GM12875 (cell line): Measurements from ENCODE around the gene SLC2A11.

Source experiments
- H3K4me3 ChIP-seq: one replicate; pipeline ENCODE4 v1.5.1; 2011; ENCODE audit warnings: low read depth, low read length, control low read depth
- CTCF ChIP-seq: IDR thresholded peaks from 2 replicates; pipeline ENCODE4 v1.5.1; 2011; ENCODE audit warnings: low read depth, mild to moderate bottlenecking, control low read depth, inconsistent platforms, low read length, moderate library complexity, borderline replicate concordance; ENCODE audit not compliant: insufficient read depth

SLC2A11 gene

GRCh38 chr22:23882370-23882769, 24.7 kb downstream of the SLC2A11 start:
- no peak for TF ChIP-seq CTCF

DNA sequence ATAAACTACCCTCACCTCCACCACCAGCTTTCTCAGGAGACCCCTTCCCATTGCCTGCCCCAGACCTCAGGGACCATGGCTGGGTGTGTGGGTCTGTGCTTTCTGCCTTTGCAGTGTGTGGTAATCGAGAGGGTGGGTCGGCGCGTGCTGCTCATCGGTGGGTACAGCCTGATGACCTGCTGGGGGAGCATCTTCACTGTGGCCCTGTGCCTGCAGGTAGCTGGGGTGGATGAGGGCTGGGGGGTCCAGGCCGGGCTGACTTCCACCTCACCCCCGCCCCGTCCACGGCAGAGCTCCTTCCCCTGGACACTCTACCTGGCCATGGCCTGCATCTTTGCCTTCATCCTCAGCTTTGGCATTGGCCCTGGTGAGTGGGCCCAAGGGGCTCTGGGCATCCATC, 26.0 kb downstream of the SLC2A11 start:
- no peak for TF ChIP-seq CTCF

More at GRCh38 chr22:23882370-23882769, 24.7 kb downstream of the SLC2A11 start:
- H3K4me3 ChIP-seq = no peak overlapping the region

DNA sequence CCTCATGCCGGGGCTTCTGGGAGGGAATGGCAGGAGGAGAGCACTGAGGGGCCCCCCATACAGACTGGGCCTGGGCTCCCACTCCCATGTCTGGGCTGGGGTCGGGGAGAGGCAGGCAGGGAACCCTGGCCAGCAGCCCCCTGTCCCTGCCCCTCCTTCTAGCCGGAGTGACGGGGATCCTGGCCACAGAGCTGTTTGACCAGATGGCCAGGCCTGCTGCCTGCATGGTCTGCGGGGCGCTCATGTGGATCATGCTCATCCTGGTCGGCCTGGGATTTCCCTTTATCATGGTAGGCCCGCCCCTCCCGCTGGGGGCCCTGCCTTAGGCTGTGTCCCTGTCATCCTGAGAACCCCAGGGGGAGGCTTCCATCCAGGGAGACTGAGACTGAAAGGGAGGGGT, 26.5 kb downstream of the SLC2A11 start:
- no peak overlapping the region for H3K4me3 ChIP-seq
- TF ChIP-seq CTCF = no peak

More for the DNA sequence above, 26.0 kb downstream of the SLC2A11 start:
- H3K4me3 ChIP-seq = no peak overlapping the region

DNA sequence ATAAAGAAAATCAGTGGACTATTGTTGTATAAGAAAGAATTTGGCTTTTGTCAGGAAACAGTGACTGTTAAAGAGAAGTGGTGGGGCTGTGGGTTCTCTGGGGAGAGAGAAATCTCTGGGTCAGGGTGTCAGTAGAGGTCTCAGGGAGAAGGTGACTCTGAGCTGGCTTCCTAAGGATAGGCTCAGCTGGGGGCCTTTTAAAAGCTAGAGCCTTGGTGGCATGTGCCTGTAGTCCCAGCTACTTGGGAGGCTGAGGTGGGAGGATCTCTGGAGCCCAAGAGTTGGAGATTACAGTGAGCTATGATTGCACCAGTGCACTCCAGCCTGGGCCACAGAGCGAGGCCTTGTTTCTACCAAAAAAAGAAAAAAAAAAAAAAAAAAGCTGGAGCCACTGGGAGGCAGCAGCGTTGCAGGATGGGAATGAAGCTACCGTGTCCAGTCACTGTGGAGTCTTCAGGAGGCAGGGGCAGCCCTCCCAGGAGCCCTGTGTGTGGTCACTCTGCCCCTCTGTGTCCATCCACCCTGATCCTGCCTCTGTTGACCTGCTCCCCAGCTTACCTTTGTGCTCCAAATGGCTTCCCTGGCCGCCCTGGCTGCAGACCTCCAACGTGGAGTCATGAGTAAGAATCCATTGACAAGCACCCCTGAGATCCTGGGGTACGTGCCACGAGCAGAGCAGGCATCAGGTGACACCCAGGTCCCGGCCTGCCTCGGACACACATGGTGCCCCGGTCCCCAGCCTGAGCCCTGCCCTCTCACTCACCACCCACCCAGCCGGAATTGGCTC, 31.1 kb downstream of the SLC2A11 start:
- H3K4me3 ChIP-seq = no peak overlapping the region
- TF ChIP-seq CTCF = no peak

GRCh38 chr22:23889620-23890019, 31.9 kb downstream of the SLC2A11 start:
- TF ChIP-seq CTCF = no peak
- H3K4me3 ChIP-seq = no peak overlapping the region

- no peak for TF ChIP-seq CTCF
- no peak overlapping the region for H3K4me3 ChIP-seq
Observed at GRCh38 chr22:23891726-23892125, 34.1 kb downstream of the SLC2A11 start.

DNA sequence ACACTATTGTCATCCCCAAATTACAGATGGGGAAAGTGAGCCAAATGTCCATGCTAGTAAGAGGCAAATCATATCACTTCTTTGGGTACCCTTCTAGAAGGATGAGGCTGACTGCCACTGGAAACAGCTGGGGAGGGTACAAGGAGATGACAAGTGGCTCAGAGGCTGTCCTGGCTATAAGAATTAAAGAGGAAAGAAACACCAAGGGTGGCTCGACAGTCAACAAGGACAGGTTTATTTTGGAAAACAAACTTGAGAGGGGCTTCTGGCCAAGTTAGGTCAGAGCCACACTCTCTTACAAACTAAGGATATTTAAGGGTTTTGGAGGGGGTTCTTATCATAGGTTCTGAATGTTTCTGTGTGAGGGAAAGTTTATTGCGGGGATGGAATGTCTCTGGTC, 34.5 kb downstream of the SLC2A11 start:
- TF ChIP-seq CTCF = no peak
- H3K4me3 ChIP-seq = no peak overlapping the region
